Measurements from ENCODE around the gene ADAMTS12. TPM values are rescaled to one million over a fixed set of nuclear protein-coding genes. Genes with fewer than 3 reads are reported as not detected.
"Not testable (repeated sequence)": the region's sequence is repeated elsewhere in the genome, so short reads cannot be mapped to it uniquely, and the experiment has no call there.

The ADAMTS12 gene
- polyA plus RNA-seq, 1 experiment: 46.8 TPM

DNA sequence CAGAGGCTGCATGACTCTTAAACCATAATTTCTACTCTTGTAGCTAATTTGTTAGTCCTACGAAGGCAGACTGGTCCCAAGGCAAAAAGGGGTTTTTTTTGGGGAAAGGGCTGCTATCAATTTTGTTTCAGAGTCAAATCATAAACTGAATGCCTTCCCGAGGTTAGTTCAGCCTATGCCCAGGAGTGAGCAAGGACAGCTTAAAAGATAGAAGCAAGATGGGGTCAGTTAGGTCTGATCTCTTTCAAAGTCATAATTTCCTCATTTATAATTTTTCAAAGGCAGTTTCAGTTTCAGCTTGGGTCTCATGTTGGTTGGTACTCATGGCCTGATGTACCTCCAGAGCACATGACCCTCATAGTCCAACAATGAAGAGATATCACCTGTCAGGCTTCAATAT lies 36.5 kb upstream of the ADAMTS12 start:
- H3K27me3 ChIP-seq (ENCODE audit: control insufficient read depth, insufficient read depth, low read length): peaks cover 3% of the 10 kb centered on the region
- no peak for DNase-seq (ENCODE audit: low read depth, low spot score)
- TF ChIP-seq, protein P1, sequence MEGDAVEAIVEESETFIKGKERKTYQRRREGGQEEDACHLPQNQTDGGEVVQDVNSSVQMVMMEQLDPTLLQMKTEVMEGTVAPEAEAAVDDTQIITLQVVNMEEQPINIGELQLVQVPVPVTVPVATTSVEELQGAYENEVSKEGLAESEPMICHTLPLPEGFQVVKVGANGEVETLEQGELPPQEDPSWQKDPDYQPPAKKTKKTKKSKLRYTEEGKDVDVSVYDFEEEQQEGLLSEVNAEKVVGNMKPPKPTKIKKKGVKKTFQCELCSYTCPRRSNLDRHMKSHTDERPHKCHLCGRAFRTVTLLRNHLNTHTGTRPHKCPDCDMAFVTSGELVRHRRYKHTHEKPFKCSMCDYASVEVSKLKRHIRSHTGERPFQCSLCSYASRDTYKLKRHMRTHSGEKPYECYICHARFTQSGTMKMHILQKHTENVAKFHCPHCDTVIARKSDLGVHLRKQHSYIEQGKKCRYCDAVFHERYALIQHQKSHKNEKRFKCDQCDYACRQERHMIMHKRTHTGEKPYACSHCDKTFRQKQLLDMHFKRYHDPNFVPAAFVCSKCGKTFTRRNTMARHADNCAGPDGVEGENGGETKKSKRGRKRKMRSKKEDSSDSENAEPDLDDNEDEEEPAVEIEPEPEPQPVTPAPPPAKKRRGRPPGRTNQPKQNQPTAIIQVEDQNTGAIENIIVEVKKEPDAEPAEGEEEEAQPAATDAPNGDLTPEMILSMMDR (IDR thresholded peaks at IDR 0.05; ENCODE audit: low read depth, low read length): no peak
- H3K4me3 ChIP-seq (ENCODE audit: low read depth, low read length): no peak overlapping the region
- POLR2A ChIA-PET: no interaction called here
- CTCF ChIA-PET: no interaction called here
- no peak overlapping the region for H3K27ac ChIP-seq (ENCODE audit: low read depth, low read length)
- H3K9me3 ChIP-seq (ENCODE audit: control insufficient read depth, insufficient read depth, low read length): no peaks in the 10 kb centered on the region

DNA sequence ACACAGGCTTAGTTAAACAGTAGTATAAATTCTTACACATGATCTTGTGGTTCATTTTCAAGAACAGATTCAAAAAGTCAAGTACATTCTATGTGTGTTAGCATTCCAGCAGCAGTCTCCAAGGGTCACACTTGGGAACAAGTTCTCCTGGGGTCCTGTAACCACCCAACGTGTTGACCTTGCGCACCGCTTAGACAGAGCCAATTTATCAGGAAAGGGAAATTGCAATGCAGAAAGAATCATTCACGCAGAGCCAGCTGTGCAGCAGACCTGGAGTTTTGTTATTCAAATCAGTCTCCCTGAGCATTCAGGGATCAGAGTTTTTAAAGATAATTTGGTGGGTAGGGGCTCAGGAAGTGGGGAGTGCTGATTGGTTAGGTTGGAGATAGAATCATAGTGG lies 35.9 kb upstream of the ADAMTS12 start:
- no peak for DNase-seq (ENCODE audit: low read depth, low spot score)
- POLR2A ChIA-PET: no interaction called here
- H3K9me3 ChIP-seq (ENCODE audit: control insufficient read depth, insufficient read depth, low read length): no peaks in the 10 kb centered on the region
- TF ChIP-seq, protein P1 (IDR thresholded peaks at IDR 0.05; ENCODE audit: low read depth, low read length): no peak
- CTCF ChIA-PET: no interaction called here
- H3K4me3 ChIP-seq (ENCODE audit: low read depth, low read length): no peak overlapping the region
- no peak overlapping the region for H3K27ac ChIP-seq (ENCODE audit: low read depth, low read length)
- H3K27me3 ChIP-seq (ENCODE audit: control insufficient read depth, insufficient read depth, low read length): peaks cover 3% of the 10 kb centered on the region

DNA sequence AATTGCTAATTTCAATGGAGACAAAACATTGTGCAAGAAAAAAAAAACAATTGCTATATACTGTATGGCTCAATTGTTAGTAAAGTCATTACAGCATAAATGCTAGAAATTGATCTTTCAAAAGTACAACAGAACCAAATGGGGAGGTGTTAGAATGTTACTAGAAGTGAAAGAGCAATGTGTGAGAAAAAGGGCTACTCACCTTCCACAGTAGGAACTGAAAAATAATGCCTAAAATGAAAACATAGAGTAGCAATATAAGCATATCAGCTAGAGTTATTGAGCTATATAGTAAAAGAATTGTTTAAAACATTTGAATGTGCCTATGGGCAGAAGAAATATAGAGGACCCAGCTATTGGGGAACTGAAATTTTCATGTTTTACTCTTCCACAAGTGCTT lies 33.5 kb upstream of the ADAMTS12 start:
- TF ChIP-seq, protein P1 (IDR thresholded peaks at IDR 0.05; ENCODE audit: low read depth, low read length): no peak
- POLR2A ChIA-PET: no interaction called here
- peaks cover 12% of the 10 kb centered on the region for H3K27me3 ChIP-seq (ENCODE audit: control insufficient read depth, insufficient read depth, low read length)
- no peak overlapping the region for H3K27ac ChIP-seq (ENCODE audit: low read depth, low read length)
- no peak overlapping the region for H3K4me3 ChIP-seq (ENCODE audit: low read depth, low read length)
- no peak for DNase-seq (ENCODE audit: low read depth, low spot score)
- CTCF ChIA-PET: interaction anchor here (0.9 kb wide), 1 partner anchor 9 kb away, joined by 4 read pairs; no protein-coding TSS in a partner anchor
- no peaks in the 10 kb centered on the region for H3K9me3 ChIP-seq (ENCODE audit: control insufficient read depth, insufficient read depth, low read length)

DNA sequence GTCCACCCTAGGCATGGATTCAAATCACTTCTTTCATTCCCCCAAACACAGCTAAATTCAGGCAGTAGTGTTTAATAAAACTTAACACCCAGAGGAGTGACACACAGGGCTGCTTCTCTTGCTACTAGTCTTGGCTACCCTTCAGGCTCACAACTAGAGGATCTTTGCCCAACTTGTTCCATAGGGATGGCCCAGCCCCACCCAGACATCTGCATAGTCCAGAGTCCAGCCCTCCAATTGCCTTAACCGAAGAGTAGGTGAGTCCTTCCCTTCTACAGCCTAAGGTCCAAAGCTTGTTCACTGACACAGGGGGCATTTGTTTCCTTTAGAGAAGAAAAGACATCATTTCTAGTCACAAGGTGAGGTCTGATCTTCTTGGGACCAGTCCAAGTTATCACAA lies 29.2 kb upstream of the ADAMTS12 start:
- Histone ChIP-seq H3K4me3 (ENCODE audit: low read depth, low read length) (no peak overlapping the region), H3K9me3 (ENCODE audit: control insufficient read depth, insufficient read depth, low read length) (no peaks in the 10 kb centered on the region), H3K27me3 (ENCODE audit: control insufficient read depth, insufficient read depth, low read length) (peaks cover 18% of the 10 kb centered on the region), H3K27ac (ENCODE audit: low read depth, low read length) (no peak overlapping the region)
- DNase-seq (ENCODE audit: low read depth, low spot score): no peak
- CTCF ChIA-PET: interaction anchor here (3.2 kb wide), 1 partner anchor 14 kb away, joined by 12 read pairs; no protein-coding TSS in a partner anchor
- POLR2A ChIA-PET: no interaction called here
- TF ChIP-seq, protein P1 (IDR thresholded peaks at IDR 0.05; ENCODE audit: low read depth, low read length): no peak

DNA sequence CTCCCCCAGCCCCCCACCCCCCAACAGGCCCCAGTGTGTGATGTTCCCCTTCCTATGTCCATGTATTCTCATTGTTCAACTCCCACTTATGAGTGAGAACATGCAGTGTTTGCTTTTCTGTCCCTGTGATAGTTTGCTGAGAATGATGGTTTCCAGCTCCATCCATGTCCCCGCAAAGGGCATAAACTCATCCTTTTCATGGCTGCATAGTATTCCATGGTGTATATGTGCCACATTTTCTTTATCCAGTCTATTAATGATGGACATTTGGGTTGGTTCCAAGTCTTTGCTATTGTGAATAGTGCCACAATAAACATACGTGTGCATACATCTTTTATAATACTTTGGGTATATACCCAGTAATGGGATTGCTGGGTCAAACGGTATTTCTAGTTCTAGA lies 23.1 kb upstream of the ADAMTS12 start:
- POLR2A ChIA-PET; H3K9me3 ChIP-seq (ENCODE audit: control insufficient read depth, insufficient read depth, low read length); H3K4me3 ChIP-seq (ENCODE audit: low read depth, low read length); CTCF ChIA-PET; H3K27me3 ChIP-seq (ENCODE audit: control insufficient read depth, insufficient read depth, low read length); DNase-seq (ENCODE audit: low read depth, low spot score); H3K27ac ChIP-seq (ENCODE audit: low read depth, low read length): not testable (repeated sequence)

DNA sequence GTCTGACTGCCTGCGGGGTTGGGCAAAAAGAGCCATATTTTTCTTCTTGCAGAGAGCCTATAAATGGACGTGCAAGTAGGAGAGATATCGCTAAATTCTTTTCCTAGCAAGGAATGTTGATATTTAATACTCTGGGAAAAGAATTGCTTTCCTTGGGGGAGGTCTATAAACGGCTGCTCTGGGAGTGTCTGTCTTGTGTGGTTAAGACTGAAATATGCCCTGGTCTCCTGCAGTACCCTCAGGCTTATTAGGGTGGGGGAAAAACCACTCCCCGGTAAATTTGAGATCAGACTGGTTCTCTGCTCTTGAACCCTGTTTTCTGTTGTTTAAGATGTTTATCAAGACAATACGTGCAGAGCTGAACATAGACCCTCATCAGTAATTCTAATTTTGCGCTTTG lies 14.5 kb upstream of the ADAMTS12 start:
- H3K27ac ChIP-seq (ENCODE audit: low read depth, low read length); CTCF ChIA-PET; DNase-seq (ENCODE audit: low read depth, low spot score); H3K9me3 ChIP-seq (ENCODE audit: control insufficient read depth, insufficient read depth, low read length); H3K27me3 ChIP-seq (ENCODE audit: control insufficient read depth, insufficient read depth, low read length); H3K4me3 ChIP-seq (ENCODE audit: low read depth, low read length): not testable (repeated sequence)
- POLR2A ChIA-PET: interaction anchor here (1.4 kb wide), 1 partner anchor 14 kb away, joined by 3 read pairs; the partner anchor contains the start of gene ADAMTS12
